HEK293 (cell line): Measurements from ENCODE around the gene PPP1R14C.

Source experiments
- CTCF ChIA-PET: fragments of 350-600 bp; formaldehyde crosslinking; extraction: SDS; loops from one replicate; lab custom pipeline; 2021; ENCODE audit warnings: antibody characterized with exemption; lab: Yijun Ruan, JAX
- POLR2A ChIA-PET: fragments of 300-600 bp; formaldehyde crosslinking; extraction: SDS; loops from one replicate; lab custom pipeline; 2020; ENCODE audit warnings: antibody characterized with exemption, inconsistent platforms; lab: Yijun Ruan, JAX
- H3K27ac ChIP-seq: fragments of 200-500 bp; sonication (Bioruptor generic); 2 replicates; pipeline ENCODE4 v1.5.1; 2014; ENCODE audit warnings: low read depth, low read length, control low read depth, inconsistent platforms; ENCODE audit errors: extremely low read depth
- H3K36me3 ChIP-seq, 2 experiments: fragments of 200-500 bp in 1 of 2; sonication (Bioruptor generic) in 1 of 2; 1 replicate in 1 of 2; 2 replicates in 1 of 2; pipeline ENCODE4 v1.5.1; 2014 to 2017; ENCODE audit warnings: inconsistent platforms in 2 of 2, low read length in 2 of 2; ENCODE audit not compliant: control insufficient read depth in 2 of 2, insufficient read depth in 1 of 2
- H3K4me1 ChIP-seq: fragments of 200-500 bp; sonication (Bioruptor generic); 2 replicates; pipeline ENCODE4 v1.5.1; 2014; ENCODE audit warnings: mild to moderate bottlenecking, low read length, inconsistent platforms; ENCODE audit not compliant: control insufficient read depth, insufficient read depth
- H3K4me3 ChIP-seq: 2 replicates; pipeline ENCODE4 v1.5.1; 2011; ENCODE audit warnings: low read depth, mild to moderate bottlenecking, control low read depth, low read length, moderate library complexity
- H3K9me3 ChIP-seq: fragments of 200-500 bp; sonication (Bioruptor generic); 2 replicates; pipeline ENCODE4 v1.5.1; 2014; ENCODE audit warnings: low read depth, low read length, inconsistent platforms; ENCODE audit not compliant: control insufficient read depth, insufficient read depth
- ATF2 ChIP-seq: fragments of 450-650 bp; formaldehyde crosslinking; IDR thresholded peaks from 2 replicates; pipeline ENCODE4 v1.5.1; 2016; ENCODE audit warnings: missing biosample characterization, missing genetic modification characterization, low read depth
- GLI4 ChIP-seq: fragments of 450-650 bp; formaldehyde crosslinking; IDR thresholded peaks from 2 replicates; pipeline ENCODE4 v1.5.1; 2016; ENCODE audit warnings: missing biosample characterization, missing genetic modification characterization
- KLF1 ChIP-seq: fragments of 450-650 bp; formaldehyde crosslinking; IDR thresholded peaks from 2 replicates; pipeline ENCODE4 v1.5.1; 2016; ENCODE audit warnings: missing biosample characterization, missing genetic modification characterization
- KLF17 ChIP-seq: fragments of 450-650 bp; formaldehyde crosslinking; IDR thresholded peaks from 2 replicates; pipeline ENCODE4 v1.5.1; 2016; ENCODE audit warnings: missing biosample characterization, missing genetic modification characterization
- SALL2 ChIP-seq: fragments of 450-650 bp; formaldehyde crosslinking; IDR thresholded peaks from 2 replicates; pipeline ENCODE4 v1.5.0; 2017; ENCODE audit warnings: missing biosample characterization, mild to moderate bottlenecking, missing genetic modification characterization, borderline replicate concordance
- ZFP69B ChIP-seq: fragments of 450-650 bp; formaldehyde crosslinking; IDR thresholded peaks from 2 replicates; pipeline ENCODE4 v1.5.1; 2016; ENCODE audit warnings: missing biosample characterization, missing genetic modification characterization
- ZNF132 ChIP-seq: fragments of 450-650 bp; formaldehyde crosslinking; IDR thresholded peaks from 2 replicates; pipeline ENCODE4 v1.5.1; 2017; ENCODE audit warnings: missing biosample characterization, missing genetic modification characterization, borderline replicate concordance
- ZNF155 ChIP-seq: fragments of 450-650 bp; formaldehyde crosslinking; IDR thresholded peaks from 2 replicates; pipeline ENCODE4 v1.5.1; 2016; ENCODE audit warnings: missing biosample characterization, missing genetic modification characterization
- ZNF24 ChIP-seq: fragments of 450-650 bp; formaldehyde crosslinking; IDR thresholded peaks from 2 replicates; pipeline ENCODE4 v1.5.1; 2016; ENCODE audit warnings: missing biosample characterization, missing genetic modification characterization
- ZNF274 ChIP-seq, 2 experiments: fragments of 200-500 bp in 1 of 2; fragments of 450-650 bp in 1 of 2; sonication (Bioruptor generic) in 1 of 2; formaldehyde crosslinking in 1 of 2; IDR thresholded peaks; 2 replicates each; pipeline versions ENCODE4 v1.5.1 to v1.6.1; 2014 to 2016; ENCODE audit warnings: borderline replicate concordance in 1 of 2, inconsistent platforms in 1 of 2, low read length in 1 of 2, missing biosample characterization in 1 of 2, missing genetic modification characterization in 1 of 2
- ZNF362 ChIP-seq: fragments of 450-650 bp; formaldehyde crosslinking; IDR thresholded peaks from 2 replicates; pipeline ENCODE4 v1.5.1; 2016; ENCODE audit warnings: missing biosample characterization, missing genetic modification characterization
- ZNF366 ChIP-seq: fragments of 450-650 bp; formaldehyde crosslinking; conservative IDR thresholded peaks from 2 replicates; pipeline ENCODE4 v1.5.1; 2016; ENCODE audit warnings: missing biosample characterization, missing genetic modification characterization
- ZNF513 ChIP-seq: fragments of 450-650 bp; IDR thresholded peaks from 2 replicates; pipeline ENCODE4 v1.5.1; 2018; ENCODE audit warnings: missing biosample characterization, missing genetic modification characterization
- ZNF560 ChIP-seq: fragments of 450-650 bp; formaldehyde crosslinking; IDR thresholded peaks from 2 replicates; pipeline ENCODE4 v1.5.1; 2017; ENCODE audit warnings: missing biosample characterization, missing genetic modification characterization, borderline replicate concordance
- ZNF580 ChIP-seq: fragments of 450-650 bp; formaldehyde crosslinking; IDR thresholded peaks from 2 replicates; pipeline ENCODE4 v1.5.1; 2016; ENCODE audit warnings: missing biosample characterization, missing genetic modification characterization
- ZNF596 ChIP-seq: fragments of 450-650 bp; IDR thresholded peaks from 2 replicates; pipeline ENCODE4 v1.5.0; 2018; ENCODE audit warnings: missing biosample characterization, mild to moderate bottlenecking, missing genetic modification characterization, moderate library complexity
- ZNF610 ChIP-seq: fragments of 450-650 bp; formaldehyde crosslinking; IDR thresholded peaks from 2 replicates; pipeline ENCODE4 v1.5.1; 2016; ENCODE audit warnings: missing biosample characterization, missing genetic modification characterization, borderline replicate concordance
- ZNF621 ChIP-seq: fragments of 450-650 bp; formaldehyde crosslinking; IDR thresholded peaks from 2 replicates; pipeline ENCODE4 v1.5.1; 2017; ENCODE audit warnings: missing biosample characterization, missing genetic modification characterization
- ZNF660 ChIP-seq: fragments of 450-650 bp; IDR thresholded peaks from 2 replicates; pipeline ENCODE4 v1.5.1; 2018; ENCODE audit warnings: missing biosample characterization, mild to moderate bottlenecking, missing genetic modification characterization
- ZNF776 ChIP-seq: fragments of 450-650 bp; formaldehyde crosslinking; IDR thresholded peaks from 2 replicates; pipeline ENCODE4 v1.5.0; 2017; ENCODE audit warnings: missing biosample characterization, missing genetic modification characterization, borderline replicate concordance
- ZNF791 ChIP-seq: fragments of 450-650 bp; formaldehyde crosslinking; IDR thresholded peaks from 2 replicates; pipeline ENCODE4 v1.5.1; 2016; ENCODE audit warnings: missing biosample characterization, missing genetic modification characterization
- ZSCAN16 ChIP-seq: fragments of 450-650 bp; formaldehyde crosslinking; IDR thresholded peaks from 2 replicates; pipeline ENCODE4 v1.5.1; 2016; ENCODE audit warnings: missing biosample characterization, missing genetic modification characterization
- ZSCAN18 ChIP-seq: fragments of 450-650 bp; formaldehyde crosslinking; IDR thresholded peaks from 2 replicates; pipeline ENCODE4 v1.5.1; 2016; ENCODE audit warnings: missing biosample characterization, missing genetic modification characterization

Gene PPP1R14C

GRCh38 chr6:150213301-150213700 is 70.5 kb downstream of the PPP1R14C start:
- H3K4me1 ChIP-seq: peaks cover 5% of the 10 kb centered on the region; the same call in 1 of the 2 replicates
- TF ChIP-seq ZNF132 (no peak), KLF1 (no peak), ZNF513 (no peak), ZFP69B (tag by site-specific recombination) (no peak), ZNF560 (tag by site-specific recombination) (no peak), ZNF791 (tag by site-specific recombination) (no peak)
- CTCF ChIA-PET: interaction anchor here (0.7 to 2.4 kb wide), 2 partner anchors 20 to 133 kb away, joined by 3 to 11 read pairs; no protein-coding TSS in a partner anchor
- POLR2A ChIA-PET: no interaction called here
- peaks cover 5 to 7% of the 10 kb centered on the region in 2 experiments; a peak in 2 of 3 replicates for H3K36me3 ChIP-seq
- H3K9me3 ChIP-seq: no peaks in the 10 kb centered on the region
- H3K27ac ChIP-seq: no peak overlapping the region
- H3K4me3 ChIP-seq: no peak overlapping the region

GRCh38 chr6:150214310-150214709 is 71.5 kb downstream of the PPP1R14C start:
- ChIA-PET CTCF (interaction anchor here (0.5 to 2.4 kb wide), 3 partner anchors 9 to 134 kb away, joined by 3 to 11 read pairs (median 3); no protein-coding TSS in a partner anchor), POLR2A (no interaction called here)
- H3K36me3 ChIP-seq: peaks cover 7 to 10% of the 10 kb centered on the region in 2 experiments; a peak in 2 of 3 replicates
- no peaks in the 10 kb centered on the region for H3K9me3 ChIP-seq
- H3K27ac ChIP-seq: no peak overlapping the region
- TF ChIP-seq ZNF580 (no peak), ZNF366 (peak; percentile 65), ZNF596 (tag by site-specific recombination) (no peak), ZNF274 (IDR thresholded peaks at IDR 0.05; ENCODE audit: low read length) (no peak), ZNF274 (tag by site-specific recombination; IDR thresholded peaks at IDR 0.05; ENCODE audit: borderline replicate concordance) (no peak), ZNF660 (tag by site-specific recombination) (no peak), ZSCAN16 (tag by site-specific recombination) (no peak)
- no peaks in the 10 kb centered on the region for H3K4me1 ChIP-seq
- no peak overlapping the region for H3K4me3 ChIP-seq

GRCh38 chr6:150220634-150221551 is 78.0 kb downstream of the PPP1R14C start:
- H3K9me3 ChIP-seq: no peaks in the 10 kb centered on the region
- peaks cover 0 to 10% of the 10 kb centered on the region in 2 experiments; a peak in 1 of 3 replicates for H3K36me3 ChIP-seq
- H3K4me1 ChIP-seq: no peaks in the 10 kb centered on the region
- ChIA-PET CTCF (interaction anchor here (0.6 to 1.8 kb wide), 3 partner anchors 12 to 337 kb away, joined by 3 to 6 read pairs (median 3); no protein-coding TSS in a partner anchor), POLR2A (no interaction called here)
- H3K4me3 ChIP-seq: no peak overlapping the region
- H3K27ac ChIP-seq: no peak overlapping the region
- TF ChIP-seq ZNF776 (tag by site-specific recombination) (no peak), ZNF610 (tag by site-specific recombination) (no peak), ZNF362 (tag by site-specific recombination) (no peak), ZNF24 (tag by site-specific recombination) (no peak), ZNF621 (tag by site-specific recombination) (no peak), ZNF155 (no peak), GLI4 (tag by site-specific recombination) (no peak), KLF17 (no peak), ZSCAN18 (tag by site-specific recombination) (no peak), ATF2 (no peak), SALL2 (no peak)
